ENCODE measurements around the gene PTPN6.

Gene PTPN6

DNA sequence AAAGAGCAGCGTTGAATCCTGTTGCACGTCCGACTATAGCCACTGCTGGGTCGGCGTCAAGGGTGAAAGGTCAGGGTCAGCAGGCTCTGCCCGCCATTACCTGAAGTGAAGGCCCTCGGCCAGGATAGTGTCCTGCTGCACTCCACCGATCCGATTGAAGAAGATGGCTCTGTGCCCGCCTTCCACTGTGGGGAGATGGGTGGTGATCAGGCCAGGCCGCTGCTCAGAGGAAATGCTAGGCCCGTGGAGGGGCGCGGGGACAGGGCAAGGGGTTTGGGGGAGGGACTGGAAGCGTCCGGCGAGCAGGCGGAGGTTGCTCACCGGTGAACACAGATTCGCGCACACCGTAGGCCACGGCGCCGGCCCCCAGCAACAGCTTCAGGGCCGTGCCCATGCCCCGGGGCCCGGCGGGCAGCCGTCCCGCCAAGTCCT, 19.0 kb downstream of the PTPN6 start:
- DNase-seq (ENCODE audit: low spot score), result peak; percentile 27

DNA sequence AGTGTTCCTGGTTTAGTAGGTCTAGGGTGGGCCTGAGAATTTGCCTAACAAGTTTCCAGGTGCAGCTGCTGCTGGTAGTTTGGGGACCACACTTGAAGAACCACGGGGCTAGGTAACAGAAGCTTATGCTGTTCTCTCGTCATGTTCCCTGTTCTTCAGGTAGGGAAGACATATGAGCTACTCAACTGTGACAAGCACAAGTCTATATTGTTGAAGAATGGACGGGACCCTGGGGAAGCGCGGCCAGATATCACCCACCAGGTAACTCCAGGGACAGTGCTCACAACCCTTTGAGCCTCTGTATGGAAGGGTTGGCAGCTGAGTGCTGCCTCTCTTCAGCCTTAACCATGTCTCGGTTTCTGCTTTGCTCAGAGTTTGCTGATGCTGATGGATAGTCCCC, 23.0 kb downstream of the PTPN6 start:
- DNase-seq (ENCODE audit: low spot score), result no peak

DNA sequence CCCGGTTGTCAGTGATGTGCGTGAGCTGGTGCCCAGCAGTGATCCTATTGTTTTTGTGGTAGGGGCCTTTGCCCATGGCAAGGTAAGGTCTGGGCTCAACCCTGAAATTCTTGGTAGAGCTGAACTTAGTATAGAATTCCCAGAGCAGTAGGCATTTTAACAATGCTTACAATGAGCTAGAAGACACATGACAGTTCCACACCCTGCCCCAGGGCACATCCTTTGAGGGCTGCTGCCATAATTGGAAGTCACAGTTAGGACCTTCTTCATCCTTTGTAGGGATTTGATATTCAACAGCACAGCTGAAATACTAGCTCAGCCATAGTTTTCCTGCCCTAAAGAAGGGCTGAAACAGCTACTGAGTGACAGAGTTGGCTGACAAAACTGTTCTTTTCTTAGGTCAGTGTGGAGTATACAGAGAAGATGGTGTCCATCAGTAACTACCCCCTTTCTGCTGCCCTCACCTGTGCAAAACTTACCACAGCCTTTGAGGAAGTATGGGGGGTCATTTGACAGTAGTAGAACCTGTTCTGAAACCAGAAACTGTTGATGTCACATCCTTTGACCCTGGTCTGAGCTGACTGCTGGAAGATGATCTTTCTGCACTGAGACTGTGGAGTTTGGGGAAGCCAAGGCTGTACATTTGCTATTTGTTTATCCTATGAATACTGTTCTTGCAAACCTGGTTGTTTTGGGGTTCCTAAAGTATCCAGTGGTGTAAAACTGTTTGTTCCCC, 24.3 kb downstream of the PTPN6 start:
- no peak for DNase-seq (ENCODE audit: low spot score)

DNA sequence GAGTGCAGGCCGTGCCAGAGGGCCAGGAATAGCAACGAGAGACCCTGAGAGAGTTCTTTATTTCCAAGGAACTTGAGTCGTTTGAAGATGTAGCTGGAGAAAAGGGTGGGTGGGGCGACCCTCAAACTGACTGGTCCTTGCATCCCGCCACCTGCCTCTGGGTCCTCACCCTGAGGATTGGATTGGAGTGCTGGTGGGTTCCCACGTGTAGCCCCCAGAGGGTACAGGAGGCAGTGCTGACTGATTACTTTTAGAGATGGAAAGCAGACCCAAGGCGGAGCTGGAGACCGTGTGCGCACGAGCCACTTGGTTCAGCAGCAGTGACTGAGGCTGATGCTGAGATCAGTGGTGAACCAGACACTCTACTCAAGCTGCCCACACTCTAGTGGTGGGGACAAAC, 26.5 kb downstream of the PTPN6 start:
- no peak for DNase-seq (ENCODE audit: low spot score)

DNA sequence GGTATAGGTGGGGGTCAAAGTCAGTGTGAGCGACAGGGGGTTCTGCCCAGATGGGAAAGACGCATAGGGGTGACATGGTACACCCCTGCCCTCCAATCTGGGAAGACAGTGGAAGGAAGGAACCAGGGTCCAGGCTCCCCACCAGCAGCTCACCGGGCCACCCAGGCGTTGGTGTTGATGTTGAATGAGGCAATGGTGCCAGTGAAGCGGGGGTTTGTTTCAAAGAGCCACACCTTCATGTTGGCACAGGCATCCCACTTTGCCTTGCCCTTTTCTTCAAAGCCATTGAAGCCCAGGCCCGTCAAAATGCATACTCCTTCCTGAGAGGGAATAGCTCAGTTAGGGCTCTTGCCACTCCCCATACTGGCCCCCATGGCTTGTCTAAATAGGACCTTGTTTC, 27.0 kb downstream of the PTPN6 start:
- DNase-seq (ENCODE audit: low spot score), result no peak

DNA sequence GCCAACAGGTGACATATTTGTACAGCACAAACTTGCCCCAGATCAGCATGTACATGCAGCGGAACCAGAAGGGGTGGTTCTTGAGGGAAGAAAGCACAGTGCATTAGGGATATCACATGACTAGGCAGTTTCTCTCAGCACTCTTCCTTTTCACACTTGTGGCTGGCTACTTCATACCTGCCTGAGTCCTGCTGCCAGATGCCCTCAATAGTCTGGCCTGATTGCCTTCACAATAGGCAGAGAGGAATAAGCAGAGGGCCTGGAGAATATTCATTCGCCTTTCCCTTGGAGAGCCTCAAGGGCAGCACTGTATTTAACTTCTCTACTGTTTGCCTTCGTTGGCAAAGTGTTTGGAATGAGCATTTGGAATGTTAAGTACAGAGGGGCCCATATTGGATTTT, 27.5 kb downstream of the PTPN6 start:
- DNase-seq (ENCODE audit: low spot score), result no peak

DNA sequence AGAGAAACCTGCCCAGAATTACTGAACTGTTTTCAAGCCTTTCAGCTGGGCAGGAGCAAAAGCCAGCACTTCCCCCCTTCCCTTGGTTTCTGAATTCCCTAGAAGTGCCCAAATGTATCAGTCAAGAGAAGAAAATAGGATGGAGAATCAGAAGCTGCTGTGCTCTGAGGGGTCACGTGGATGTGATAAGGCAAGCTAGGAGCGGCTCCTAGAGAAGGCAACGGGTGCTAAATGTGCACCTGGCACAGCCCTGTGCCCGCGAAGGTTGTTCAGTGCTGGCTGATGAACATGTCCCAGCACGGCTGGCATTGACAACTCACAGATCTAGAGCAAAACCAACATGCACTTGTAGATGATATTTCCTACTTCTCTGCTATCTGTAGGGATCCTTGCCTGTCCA, 27.9 kb downstream of the PTPN6 start:
- DNase-seq (ENCODE audit: low spot score), result no peak

DNA sequence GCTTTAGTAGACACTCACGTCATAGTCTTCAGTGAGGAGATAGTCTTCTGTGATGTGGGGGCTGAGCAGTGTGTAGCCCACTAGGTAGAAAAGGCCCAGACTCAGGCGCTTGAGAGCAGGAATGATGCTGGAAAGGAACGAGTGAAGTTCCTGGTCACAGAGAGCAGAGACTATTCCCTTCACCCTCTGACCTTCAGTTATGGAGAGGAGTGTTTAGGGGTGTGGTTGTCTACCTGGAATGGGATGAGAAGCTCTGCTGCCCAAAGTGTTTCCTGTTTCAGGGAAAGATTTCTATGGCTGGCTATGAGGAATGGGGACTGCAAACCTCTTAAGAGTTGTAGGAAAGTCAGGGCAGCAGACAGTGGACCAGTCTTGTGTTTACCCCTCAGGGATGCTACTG, 28.3 kb downstream of the PTPN6 start:
- no peak for DNase-seq (ENCODE audit: low spot score)

DNA sequence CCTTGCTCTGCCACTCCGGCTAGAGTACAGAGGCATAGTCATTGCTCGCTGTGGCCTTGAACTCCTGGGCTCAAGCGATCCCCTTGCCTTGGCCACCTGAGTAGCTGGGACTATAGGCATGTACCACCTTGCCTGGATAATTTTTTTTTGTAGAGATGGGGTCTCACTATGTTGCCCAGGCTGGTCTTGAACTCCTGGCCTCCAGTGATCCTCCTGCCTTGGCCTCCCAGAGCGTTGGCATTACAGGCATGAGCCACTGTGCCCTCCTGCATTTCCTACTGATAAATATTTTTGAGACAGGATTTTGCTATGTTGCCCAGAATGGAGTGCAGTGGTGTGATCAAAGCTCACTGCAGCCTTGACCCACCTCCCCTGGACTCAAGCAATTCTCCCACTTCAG, 28.9 kb downstream of the PTPN6 start:
- DNase-seq (ENCODE audit: low spot score), result no peak

DNA sequence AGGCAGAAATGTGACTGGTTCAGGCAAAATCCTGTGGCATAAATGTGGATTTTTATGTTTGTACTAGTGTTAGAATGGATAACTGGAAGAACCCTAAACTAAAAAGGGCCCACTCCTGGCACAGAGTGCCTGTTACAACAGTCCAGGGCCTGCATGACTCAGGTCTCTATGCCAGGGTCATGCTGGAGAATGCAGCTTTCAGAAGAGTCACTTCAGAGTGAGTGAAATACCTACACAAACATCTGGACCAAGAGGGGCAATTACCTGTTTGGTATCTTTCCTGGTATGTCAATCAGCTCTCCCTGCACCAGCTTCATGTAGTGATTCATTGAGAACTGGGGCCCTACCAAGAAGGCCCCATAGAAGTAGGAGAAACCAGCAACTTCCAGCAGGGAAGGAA, 29.6 kb downstream of the PTPN6 start:
- DNase-seq (ENCODE audit: low spot score), result no peak

DNA sequence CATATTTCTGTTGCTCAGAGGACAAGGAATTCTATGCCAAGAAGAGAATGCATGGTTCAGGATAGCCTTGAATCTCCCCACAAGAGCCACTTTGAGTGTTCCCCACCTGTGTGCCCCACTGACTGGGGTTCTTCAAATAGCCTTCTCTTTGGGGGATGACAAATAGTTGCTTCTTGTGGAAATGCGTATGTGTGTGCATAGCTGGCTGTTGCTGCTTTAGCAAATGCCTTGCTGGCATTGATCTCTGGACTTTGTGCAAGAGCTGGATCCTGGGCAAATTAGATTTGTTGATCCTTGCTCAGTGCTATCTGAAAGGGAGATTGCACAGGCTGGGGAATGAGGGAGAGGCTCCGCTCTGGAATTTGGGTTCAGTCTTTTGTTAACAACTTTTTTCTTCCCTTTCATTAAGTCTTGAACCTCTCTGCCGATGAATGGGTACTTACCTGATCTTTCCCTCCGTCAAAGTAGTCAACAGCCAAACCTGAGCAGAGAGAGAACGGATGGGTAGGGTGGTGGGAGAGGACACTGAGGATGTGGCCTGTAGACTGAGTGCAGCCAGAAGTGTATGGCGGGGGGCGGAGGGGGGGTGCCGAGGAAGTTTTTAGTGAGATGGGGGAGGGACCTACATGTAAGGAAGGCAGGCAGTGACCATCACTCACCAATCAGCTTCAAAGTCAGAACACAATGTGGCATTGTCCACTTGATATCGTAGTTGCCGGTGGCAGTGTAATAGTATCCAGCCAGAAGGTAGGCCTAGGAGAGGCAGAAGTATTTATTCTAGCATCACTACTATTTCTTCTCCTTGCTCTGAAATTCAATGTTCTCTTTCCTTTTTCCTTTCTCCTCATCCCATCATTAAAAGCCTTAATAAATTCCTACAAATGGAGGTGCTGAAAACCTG, 30.2 kb downstream of the PTPN6 start:
- DNase-seq (ENCODE audit: low spot score), result no peak

DNA sequence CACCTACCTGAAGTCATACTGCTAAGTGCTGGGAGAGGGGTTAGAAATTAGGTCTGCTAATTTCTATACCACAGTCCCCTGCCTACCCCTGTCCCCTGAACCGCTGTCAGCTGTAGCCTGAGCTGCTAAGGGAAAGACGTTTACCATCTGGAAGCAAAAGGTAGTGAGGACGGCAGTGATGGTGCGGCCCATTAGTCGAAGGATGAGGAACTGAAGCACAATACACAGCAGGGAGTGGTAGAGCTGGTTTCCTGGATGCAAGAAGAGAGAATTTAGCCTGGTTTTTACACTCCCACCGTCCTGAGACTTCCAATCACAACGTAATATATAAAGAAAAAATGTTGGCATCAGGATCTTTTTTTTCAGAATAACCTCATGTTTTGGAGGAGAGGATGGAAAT, 31.4 kb downstream of the PTPN6 start:
- DNase-seq (ENCODE audit: low spot score), result no peak

DNA sequence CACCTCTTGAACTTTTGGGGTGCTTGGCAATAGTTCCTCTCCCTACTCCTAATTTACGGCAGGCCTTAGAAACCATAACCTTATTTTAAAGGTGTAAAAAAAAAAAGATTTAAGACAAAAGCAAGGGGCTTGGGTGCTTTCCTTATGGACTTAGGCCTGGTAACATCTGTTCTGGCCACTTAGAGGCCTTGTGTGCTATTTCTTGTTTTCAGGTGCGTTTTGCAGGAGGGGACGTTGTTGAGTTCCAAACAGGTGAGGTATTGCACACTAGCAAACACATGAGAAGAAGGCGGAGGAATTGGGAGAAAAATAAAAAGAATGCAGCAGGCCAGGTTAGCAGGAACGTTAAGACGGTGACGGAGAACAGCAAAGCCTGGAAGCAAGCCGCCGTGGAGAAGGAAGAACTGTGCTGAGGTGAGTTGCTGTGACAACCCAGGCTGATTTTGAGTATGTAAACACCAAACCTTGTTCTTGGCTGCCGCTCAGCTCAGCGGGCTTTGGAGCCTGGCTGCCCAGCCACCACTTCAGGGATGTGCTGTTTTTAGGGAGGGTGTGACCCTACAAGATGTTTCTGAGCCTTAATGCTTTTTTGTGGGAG, 36.9 kb downstream of the PTPN6 start:
- no peak for DNase-seq (ENCODE audit: low spot score)

DNA sequence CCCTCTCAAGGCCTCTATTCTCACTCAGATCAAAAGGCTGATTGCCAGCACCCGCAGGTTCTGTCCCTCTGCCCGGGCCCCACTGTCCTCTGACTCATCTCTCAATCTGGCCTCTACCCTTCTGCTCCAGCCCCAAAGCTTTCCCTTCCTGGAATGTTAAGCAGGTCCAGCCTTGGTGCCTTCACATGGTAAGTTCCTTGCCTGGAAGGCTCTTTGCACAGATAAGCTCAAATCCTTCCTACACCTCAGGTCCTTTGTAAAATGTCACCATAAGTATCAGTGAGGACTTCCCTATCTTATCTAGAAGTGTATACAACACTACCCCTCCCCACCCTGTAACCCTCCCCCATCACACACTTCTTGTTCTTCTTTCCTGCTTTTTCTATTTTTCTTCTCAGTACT, 44.9 kb downstream of the PTPN6 start:
- DNase-seq (ENCODE audit: low spot score), result peak; percentile 65

DNA sequence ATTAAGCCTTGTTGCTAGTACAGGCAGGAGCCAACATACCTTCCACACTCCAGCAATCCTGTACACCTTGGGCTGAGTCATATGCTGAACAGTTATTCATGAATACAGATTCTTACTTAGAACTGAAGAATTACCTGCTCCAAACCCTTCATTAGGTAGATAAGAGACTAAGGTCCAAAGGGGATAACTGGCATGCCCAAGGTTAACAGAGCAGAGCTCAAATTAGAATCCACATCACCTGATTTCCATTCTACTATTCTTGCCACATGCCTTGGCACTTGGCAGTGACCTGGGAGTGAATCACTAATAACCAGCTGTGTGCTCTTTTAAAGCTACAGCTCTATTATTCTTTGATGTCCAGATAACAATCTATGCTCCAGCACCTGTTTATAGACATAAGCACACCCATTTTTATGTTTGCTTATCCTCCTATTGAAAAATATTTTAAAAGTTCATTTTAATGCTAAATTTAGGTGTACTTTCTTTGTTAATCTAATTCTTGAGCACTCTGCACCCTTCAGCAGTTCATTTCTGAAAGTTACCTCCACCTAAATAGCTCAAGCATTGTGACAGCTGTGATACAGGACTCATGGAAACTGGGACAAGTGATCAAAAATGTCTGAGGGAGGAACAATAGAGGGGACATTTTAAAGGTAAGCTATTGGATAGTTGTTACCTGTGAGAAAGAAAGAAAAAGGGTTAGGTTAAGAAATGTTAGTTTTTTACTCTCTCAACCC, 47.7 kb downstream of the PTPN6 start:
- DNase-seq (ENCODE audit: low spot score), result peak; percentile 53

DNA sequence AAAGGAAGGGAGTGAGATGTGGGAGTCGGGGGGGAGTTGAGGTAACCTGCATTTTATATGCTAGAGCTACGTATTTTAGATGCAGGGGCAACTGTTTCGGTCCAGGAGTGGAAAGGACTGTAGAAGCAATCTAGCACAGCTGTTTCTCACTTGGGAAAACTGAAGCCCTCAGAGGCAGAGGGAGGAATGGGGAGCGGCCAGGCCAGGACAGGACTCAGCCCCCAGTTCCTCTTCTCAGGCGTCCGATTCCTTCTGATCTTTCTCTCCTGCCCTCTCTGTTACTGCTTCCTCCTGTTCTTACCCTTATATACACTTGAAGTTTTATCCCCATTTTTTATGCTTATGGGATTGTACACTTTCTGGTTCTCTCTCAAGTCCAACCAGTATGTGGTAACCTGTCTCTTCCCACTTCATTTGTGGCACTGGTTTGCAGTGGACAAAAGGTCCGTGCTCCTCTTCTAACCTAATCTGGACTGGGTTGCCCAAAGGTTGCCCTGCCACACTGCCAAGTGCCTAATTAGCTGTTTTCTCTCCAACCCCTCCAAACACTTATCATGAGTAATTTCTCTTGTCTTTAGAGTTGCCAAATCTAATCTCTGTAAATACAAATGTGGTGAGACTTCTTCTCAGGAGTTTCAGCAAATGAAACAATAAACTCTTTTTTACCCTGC, 50.9 kb downstream of the PTPN6 start:
- no peak for DNase-seq (ENCODE audit: low spot score)

DNA sequence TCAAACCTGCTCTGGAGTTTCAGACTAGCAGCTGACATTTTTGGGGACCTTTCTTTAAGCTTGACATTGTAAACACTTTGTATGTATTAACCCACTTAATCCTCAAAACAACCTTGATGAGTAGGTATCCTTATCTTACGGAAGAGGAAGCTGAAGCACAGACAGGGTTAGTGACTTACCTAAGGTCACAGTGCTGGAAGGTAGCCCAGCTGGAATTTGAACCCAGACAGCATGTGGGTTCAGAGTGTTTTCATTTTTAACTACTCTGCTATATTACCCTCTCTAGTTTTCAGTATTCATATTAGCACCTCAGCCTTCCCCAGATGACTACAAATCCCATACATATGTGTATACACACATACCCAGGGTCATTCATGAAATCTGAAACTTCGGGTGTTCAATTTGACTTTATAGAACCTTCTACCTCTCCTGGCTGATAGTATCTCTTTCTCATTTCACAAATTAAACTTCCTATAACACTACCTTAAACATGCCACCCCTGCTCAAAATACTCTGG, 53.2 kb downstream of the PTPN6 start:
- no peak for DNase-seq (ENCODE audit: low spot score)

DNA sequence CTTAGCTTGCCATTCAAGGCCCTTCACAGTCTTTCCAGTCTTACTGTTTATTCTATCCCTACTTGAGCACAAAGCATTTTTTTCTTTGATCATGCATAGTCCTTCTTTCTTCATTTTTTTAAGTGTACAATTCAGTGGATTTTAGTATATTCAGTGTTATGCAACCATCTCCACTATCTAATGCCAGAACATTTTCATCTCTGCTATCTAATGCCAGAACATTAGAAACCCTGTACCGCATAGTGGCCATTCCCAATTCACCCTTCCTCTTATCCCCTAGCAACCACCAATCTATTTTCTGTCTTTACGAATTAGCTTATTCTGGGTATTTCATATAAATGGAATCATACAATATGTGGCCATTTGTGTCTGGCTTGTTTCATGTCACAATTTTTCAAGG, 53.7 kb downstream of the PTPN6 start:
- DNase-seq (ENCODE audit: low spot score), result no peak

DNA sequence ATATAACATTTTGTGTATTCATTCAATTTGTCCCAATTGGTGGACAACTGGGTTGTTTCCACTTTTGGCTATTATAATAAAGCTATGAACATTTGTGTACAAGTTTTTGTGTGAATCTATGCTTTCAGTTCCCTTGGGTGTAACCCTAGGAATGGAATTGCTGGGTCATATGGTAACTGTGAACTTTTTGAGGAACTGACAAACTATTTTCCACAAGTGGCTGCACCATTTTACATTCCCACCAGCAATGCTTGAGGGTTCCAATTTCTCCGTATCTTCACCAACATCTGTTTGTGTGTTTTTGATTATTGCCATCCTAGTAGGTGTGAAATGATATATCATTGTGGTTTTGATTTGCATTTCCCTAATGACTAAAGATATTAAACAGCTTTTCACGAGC, 54.2 kb downstream of the PTPN6 start:
- no peak for DNase-seq (ENCODE audit: low spot score)

DNA sequence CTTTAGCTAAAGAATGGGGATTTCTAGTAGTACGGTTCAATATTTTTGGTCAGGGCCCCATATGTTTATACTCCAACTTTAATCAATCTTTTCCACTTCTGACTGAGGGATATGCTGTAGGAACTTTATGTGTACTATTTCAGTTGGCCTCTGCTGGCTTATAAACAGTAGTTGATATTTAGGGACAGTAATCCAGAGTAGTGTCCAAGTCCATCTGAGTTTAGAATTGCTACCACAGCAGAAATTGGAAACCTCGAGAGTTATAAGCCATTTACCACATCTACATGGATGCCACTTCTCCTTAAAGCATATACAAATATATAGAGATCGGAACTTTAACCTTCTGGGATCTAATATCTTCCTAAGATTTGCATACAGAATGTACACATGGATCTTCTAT, 55.5 kb downstream of the PTPN6 start:
- no peak for DNase-seq (ENCODE audit: low spot score)

DNA sequence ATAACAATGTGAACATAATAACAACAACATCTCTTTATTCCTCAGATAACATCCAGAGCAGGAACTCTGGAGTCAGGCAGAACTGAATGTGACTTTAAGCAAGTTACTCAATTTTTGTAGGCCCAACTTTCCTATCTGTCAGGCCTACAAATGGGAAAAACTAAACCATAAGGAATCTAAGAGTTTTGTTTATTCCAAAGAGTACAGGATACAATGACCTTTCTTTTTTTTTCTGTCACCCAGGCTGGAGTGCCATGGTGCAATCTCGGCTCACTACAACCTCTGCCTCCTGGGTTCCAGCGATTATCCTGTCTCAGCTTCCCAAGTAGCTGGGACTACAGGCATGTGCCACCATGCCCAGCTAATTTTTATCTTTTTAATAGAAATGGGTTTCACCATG, 57.7 kb downstream of the PTPN6 start:
- DNase-seq (ENCODE audit: low spot score), result no peak

DNA sequence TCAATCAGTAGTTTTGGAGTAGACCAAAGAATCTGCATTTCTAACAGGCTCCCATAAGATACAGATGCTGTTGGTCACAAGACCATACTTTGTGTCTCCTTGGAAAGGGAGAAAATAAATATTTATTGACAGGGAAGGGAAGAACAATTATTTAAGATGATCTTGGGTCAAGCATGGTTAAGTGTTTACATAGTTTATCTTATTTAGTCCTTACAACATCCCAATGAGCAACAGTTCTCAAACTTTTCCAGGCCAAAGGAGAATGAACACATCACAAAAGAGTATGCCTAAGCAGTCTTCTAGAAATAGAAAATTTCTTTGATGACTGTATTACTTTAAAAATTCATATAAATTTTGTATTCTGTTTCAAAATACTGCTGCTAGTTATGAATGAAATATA, 58.4 kb downstream of the PTPN6 start:
- no peak for DNase-seq (ENCODE audit: low spot score)

All from SW480 (cell line).